NCI-H446 (cell line): Measurements from ENCODE around the gene CXorf58.
A peak's percentile ranks its signal among the peaks of the same experiment; 100 is the strongest.
"Not testable (repeated sequence)": the region's sequence is repeated elsewhere in the genome, so short reads cannot be mapped to it uniquely, and the experiment has no call there.

Source experiments
- DNase-seq, 2 experiments: peaks; one replicate each; lab custom pipeline; 2025; lab: John Stamatoyannopoulos, UW

CXorf58 gene

GRCh38 chrX:23907498-23908218 lies at the start of gene CXorf58, which contains the start of gene APOO:
CXorf58 (plus strand) TSS chrX:23908006; CDS start chrX:23910303, 2,297 bp downstream.
APOO (minus strand) TSS chrX:23907938; CDS start chrX:23907702, 236 bp downstream.
- DNase-seq: peak; percentile 50 to 95

GRCh38 chrX:23859238-23859637 lies 48.6 kb upstream of the CXorf58 start:
- not testable (repeated sequence) for DNase-seq

GRCh38 chrX:23861215-23861896 lies 46.5 kb upstream of the CXorf58 start:
- DNase-seq: no peak

GRCh38 chrX:23861952-23862351 lies 45.9 kb upstream of the CXorf58 start:
- DNase-seq: not testable (repeated sequence)

- no peak for DNase-seq
Observed at GRCh38 chrX:23864742-23865326, 43.0 kb upstream of the CXorf58 start.

GRCh38 chrX:23870041-23870440 lies 37.8 kb upstream of the CXorf58 start:
- no peak for DNase-seq

GRCh38 chrX:23871905-23872546 lies 35.8 kb upstream of the CXorf58 start:
- DNase-seq: no peak

GRCh38 chrX:23879380-23880090 lies 28.3 kb upstream of the CXorf58 start:
- DNase-seq: no peak

- DNase-seq: no peak
Observed at GRCh38 chrX:23883737-23884354, 24.0 kb upstream of the CXorf58 start.

- no peak for DNase-seq
Observed at GRCh38 chrX:23884427-23885024, 23.3 kb upstream of the CXorf58 start.

GRCh38 chrX:23885803-23886202 lies 22.0 kb upstream of the CXorf58 start:
- DNase-seq: peak in 1 of 2 experiments; percentile 26

- DNase-seq: no peak
Observed at GRCh38 chrX:23887451-23887850, 20.4 kb upstream of the CXorf58 start.

- no peak for DNase-seq
Observed at GRCh38 chrX:23887918-23888317, 19.9 kb upstream of the CXorf58 start.

GRCh38 chrX:23888887-23889501 lies 18.8 kb upstream of the CXorf58 start:
- DNase-seq: no peak

- DNase-seq: no peak
Observed at GRCh38 chrX:23890933-23891332, 16.9 kb upstream of the CXorf58 start.

GRCh38 chrX:23894993-23895392 lies 12.8 kb upstream of the CXorf58 start:
- not testable (repeated sequence) for DNase-seq

- DNase-seq: not testable (repeated sequence)
Observed at GRCh38 chrX:23896539-23896938, 11.3 kb upstream of the CXorf58 start.

- no peak for DNase-seq
Observed at GRCh38 chrX:23896981-23897380, 10.8 kb upstream of the CXorf58 start.

- no peak for DNase-seq
Observed at GRCh38 chrX:23898412-23898959, 9.3 kb upstream of the CXorf58 start.

- no peak for DNase-seq
Observed at GRCh38 chrX:23900220-23900797, 7.5 kb upstream of the CXorf58 start.
